ENCODE data around the gene S100A2.
"Not testable (repeated sequence)": the region's sequence is repeated elsewhere in the genome, so short reads cannot be mapped to it uniquely, and the experiment has no call there.

S100A2 gene

GRCh38 chr1:153532769-153533599 is 32.7 kb downstream of the S100A2 start:
- peak; percentile 84 for DNase-seq (ENCODE audit: low spot score)

DNA sequence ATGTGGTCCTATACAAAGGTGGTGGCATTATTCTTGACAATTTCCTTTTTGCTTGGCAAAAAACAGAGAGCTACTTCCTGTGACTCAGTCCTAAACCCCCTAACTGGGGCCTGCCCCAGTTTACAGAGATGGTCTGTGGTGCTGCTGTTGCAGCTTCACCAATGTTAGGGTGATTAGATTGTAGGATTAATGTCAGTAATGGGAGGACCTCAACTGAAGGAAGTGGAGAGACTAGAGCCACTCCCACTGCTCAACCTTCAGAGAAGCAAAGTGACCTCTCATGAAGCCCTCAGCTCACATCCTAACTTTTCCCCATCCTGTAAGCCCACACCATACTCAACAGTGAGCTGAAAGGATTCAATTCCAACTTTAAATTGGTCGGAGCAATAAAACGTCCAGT is 33.5 kb downstream of the S100A2 start:
- DNase-seq (ENCODE audit: low spot score) = no peak

DNA sequence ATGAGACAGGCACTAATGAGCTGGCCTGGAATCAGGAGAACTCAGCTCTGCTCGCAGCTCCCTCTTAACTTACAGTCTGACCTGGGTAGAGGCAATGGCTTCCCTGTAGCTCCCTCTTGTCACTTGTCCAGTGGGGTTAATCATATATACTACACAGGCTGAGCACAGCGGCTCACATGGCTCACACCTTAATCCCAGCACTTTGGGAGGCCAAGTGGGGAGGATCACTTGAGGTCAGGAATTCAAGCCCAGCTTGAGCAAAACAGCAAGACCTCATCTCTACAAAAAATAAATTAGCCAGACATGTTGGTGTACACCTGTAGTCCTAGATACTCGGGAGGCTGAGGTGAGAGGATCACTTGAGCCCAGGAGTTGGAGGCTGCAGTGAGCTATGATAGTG is 34.0 kb downstream of the S100A2 start:
- no peak for DNase-seq (ENCODE audit: low spot score)

- no peak for DNase-seq (ENCODE audit: low spot score)
Observed at GRCh38 chr1:153527683-153528040, 38.0 kb downstream of the S100A2 start.

- DNase-seq (ENCODE audit: low spot score) = no peak
Observed at GRCh38 chr1:153527023-153527682, 38.5 kb downstream of the S100A2 start.

- no peak for DNase-seq (ENCODE audit: low spot score)
Observed at GRCh38 chr1:153526132-153526543, 39.5 kb downstream of the S100A2 start.

DNA sequence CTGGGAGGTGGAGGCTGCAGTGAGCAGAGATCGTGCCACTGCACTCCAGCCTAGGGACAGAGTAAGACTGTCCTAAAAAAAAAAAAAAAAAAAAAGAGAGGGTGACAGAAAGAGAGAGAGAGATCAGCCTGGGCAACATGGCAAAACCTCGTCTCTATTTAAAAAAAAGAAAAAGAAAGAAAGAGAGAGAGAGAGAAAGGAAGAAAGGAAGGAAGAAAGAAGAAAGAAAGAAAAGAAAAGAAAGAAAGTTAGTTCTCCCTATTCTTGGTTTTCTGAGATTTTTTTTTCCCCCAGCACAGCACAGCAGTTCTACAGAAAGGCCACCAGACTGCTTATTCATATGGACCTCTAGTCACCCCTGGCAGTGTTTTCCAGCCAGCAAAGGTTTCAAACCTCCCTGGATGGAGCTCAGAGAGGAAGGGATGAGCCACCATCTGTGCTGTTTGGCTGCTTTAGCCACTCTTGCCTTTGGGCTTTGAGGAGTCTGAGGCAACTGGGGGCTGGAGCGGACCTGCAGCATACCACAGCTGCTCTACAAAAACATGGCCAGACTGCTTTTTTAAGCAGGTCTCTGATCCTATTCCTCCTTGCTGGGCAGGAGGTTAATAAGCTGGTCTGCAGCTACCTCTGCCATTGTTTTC is 40.4 kb downstream of the S100A2 start:
- DNase-seq (ENCODE audit: low spot score) = no peak

DNA sequence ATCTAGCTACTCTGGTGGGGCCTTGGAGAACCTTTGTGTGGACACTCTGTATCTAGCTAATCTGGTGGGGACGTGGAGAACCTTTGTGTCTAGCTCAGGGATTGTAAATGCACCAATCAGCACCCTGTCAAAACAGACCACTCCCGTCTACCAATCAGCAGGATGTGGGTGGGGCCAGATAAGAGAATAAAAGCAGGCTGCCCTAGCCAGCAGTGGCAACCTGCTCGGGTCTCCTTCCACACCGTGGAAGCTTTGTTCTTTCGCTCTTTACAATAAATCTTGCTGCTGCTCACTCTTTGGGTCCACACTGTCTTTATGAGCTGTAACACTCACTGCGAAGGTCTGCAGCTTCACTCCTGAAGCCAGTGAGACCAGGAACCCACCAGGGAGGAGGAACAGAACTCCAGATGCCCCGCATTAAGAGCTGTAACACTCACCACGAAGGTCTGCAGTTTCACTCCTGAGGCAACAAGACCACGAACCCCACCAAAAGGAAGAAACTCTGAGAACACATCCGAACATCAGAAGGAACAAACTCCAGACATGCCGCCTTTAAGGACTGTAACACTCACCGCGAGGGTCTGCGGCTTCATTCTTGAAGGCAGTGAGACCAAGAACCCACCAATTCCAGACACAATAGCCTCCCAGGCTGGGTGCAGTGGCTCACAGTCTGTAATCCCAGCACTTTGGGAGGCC is 43.1 kb downstream of the S100A2 start:
- not testable (repeated sequence) for DNase-seq (ENCODE audit: low spot score)

- not testable (repeated sequence) for DNase-seq (ENCODE audit: low spot score)
Observed at GRCh38 chr1:153521808-153522207, 43.8 kb downstream of the S100A2 start.

DNA sequence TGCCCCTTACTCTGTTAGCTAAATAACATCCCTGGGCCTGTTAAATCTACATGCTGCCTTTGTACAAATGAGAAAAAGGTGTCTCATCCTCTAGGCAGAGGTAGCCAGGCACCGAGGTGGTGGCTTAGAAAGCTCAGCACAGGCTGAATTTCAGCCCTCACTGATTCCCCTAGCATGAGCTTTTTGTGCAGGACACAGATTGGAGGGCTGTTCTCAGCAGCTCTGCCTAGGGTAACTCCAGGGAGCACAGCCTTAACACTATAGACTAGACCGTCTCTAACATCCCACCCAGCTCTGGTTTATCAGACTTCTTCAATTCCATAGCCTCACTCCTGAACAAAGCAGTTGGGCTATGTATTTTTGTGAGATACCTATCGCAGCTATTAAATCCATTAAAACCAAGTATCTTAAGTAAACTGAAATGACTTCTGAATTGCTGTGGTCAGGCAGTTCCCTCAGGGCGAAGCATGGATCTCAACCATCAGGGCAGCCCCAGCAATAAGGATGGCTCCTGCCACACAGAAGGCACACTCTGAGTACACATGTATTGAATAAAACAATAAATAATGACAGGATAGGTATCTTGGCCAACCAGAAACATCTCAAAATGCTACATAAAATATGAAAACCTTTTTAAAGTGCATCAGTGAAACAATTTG is 44.7 kb downstream of the S100A2 start:
- no peak for DNase-seq (ENCODE audit: low spot score)

DNA sequence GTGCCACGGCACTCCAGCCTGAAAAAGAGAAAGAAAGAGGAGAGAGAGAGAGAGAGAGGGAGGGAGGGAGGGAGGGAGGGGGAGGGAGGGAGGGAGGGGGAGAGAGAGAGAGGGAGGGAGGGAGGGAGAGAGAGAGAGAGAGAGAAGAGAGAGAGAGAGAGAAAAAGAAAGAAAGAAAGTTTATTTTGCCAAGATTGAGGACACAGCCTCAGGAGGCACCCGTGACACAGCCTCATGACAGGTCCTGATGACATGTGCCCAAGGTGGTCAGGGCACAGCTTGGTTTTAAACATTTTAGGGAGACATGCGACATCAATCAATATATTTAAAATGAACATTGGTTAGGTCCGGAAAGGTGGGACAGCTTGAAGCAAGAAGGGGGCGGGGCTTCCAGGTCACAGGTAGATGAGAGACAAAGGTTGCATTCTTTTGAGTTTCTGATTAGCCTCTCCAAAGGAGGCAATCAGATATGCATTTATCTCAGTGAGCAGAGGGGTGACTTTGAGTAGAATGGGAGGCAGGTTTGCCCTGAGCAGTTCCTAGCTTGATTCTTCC is 45.4 kb downstream of the S100A2 start:
- DNase-seq (ENCODE audit: low spot score) = not testable (repeated sequence)

DNA sequence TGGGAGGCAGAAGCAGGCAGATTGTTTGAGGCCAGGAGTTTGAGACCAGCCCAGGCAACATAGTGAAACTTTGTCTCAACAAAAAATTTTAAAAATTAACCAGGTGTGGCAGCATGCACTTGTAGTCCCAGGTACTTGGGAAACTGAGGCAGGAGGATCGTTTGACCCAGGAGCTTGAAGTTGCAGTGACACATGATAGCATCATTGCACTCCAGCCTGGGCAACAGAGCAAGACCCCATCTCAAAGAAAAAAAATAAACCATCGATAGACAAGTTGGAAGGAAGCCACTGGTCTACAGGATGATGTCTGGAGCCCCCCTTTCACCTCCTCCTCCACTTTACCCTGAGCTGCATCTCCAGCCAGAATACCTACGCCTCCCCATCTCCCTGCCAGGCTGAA is 46.4 kb downstream of the S100A2 start:
- DNase-seq (ENCODE audit: low spot score) = no peak

- DNase-seq (ENCODE audit: low spot score) = no peak
Observed at GRCh38 chr1:153515504-153516394, 49.9 kb downstream of the S100A2 start.

- no peak for DNase-seq (ENCODE audit: low spot score)
Observed at GRCh38 chr1:153513666-153514065, 52.0 kb downstream of the S100A2 start.

- no peak for DNase-seq (ENCODE audit: low spot score)
Observed at GRCh38 chr1:153513023-153513422, 52.6 kb downstream of the S100A2 start.

Measured in kidney capillary endothelial cell (primary cell).